Activated B cell treated with CpG ODN at 0.5 μM for 24 hours (primary cell): ENCODE measurements around the gene GALNT17. TPM values are rescaled to one million over a fixed set of nuclear protein-coding genes. Genes with fewer than 3 reads are reported as not detected.

ENCODE experiments used
- ATAC-seq: fragments of 200-7000 bp; cut with Tn5 transposase; one replicate; pipeline ENCODE4 v1.10.0; 2021; ENCODE audit warnings: low read depth, mild to moderate bottlenecking, moderate library complexity
- CTCF ChIA-PET: fragments of 350-600 bp; sonication (Branson Sonifier 250); formaldehyde crosslinking; loops from one replicate; lab custom pipeline; 2021; ENCODE audit warnings: antibody characterized with exemption; lab: Charles Lee
- POLR2A ChIA-PET: fragments of 350-600 bp; sonication (Branson Sonifier 250); formaldehyde crosslinking; loops from one replicate; lab custom pipeline; 2021; ENCODE audit warnings: antibody characterized with exemption; lab: Charles Lee
- DNase-seq: peaks from one replicate; pipeline ENCODE4 v3.0.0; 2022
- H3K27ac Mint-ChIP-seq: one replicate; pipeline ENCODE4 v1.8.0; 2020; ENCODE audit warnings: mixed read lengths
- H3K27me3 Mint-ChIP-seq: one replicate; pipeline ENCODE4 v1.8.0; 2021; ENCODE audit warnings: mixed read lengths
- H3K36me3 Mint-ChIP-seq: one replicate; pipeline ENCODE4 v1.8.0; 2021; ENCODE audit warnings: low read depth, mixed read lengths
- H3K4me1 Mint-ChIP-seq: one replicate; pipeline ENCODE4 v1.8.0; 2021; ENCODE audit warnings: mixed read lengths
- H3K4me3 Mint-ChIP-seq: one replicate; pipeline ENCODE4 v1.8.0; 2020; ENCODE audit warnings: mild to moderate bottlenecking, mixed read lengths
- H3K9me3 Mint-ChIP-seq: one replicate; pipeline ENCODE4 v1.8.0; 2020; ENCODE audit warnings: mixed read lengths
- CTCF ChIP-seq: fragments of 200-600 bp; IDR thresholded peaks from one replicate; pipeline ENCODE4 v1.8.0; 2022; ENCODE audit warnings: antibody characterized with exemption, mild to moderate bottlenecking
- intact Hi-C: fragments of 100-400 bp; cut with micrococcal nuclease; formaldehyde crosslinking; loops from one replicate; pipeline ENCODE4 v1.15.1; 2024
- total RNA-seq: library from RNA; stranded (reverse); gene quantifications from 2 replicates; pipeline ENCODE4 v1.2.3, GENCODE V29; 2022

The GALNT17 gene
- total RNA-seq, 1 donor from 2014 or later: not detected

DNA sequence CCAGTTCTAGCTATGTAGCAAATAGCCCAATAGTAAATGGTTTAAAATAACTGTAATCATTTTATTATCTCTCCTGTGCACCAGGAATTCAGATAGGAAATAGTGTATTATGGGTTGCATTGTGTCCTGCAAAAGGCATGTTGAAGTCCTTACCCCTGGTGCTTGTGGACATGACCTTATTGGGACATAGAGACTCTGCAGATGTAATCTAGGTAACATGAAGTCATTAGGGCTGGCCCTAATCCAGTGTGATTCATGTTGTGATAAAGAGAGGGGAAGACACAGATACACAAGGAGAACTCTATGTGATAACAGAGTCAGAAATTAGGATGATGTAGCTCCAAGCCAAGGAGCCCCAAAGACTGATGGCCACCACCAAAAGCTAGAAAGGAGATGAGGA, 462.8 kb downstream of the GALNT17 start:
- no peaks in the 10 kb centered on the region for H3K36me3 Mint-ChIP-seq
- H3K4me3 Mint-ChIP-seq: no peak overlapping the region
- H3K9me3 Mint-ChIP-seq: peaks cover 9% of the 10 kb centered on the region
- no peaks in the 10 kb centered on the region for H3K4me1 Mint-ChIP-seq
- ATAC-seq (no peak), DNase-seq (no peak)
- POLR2A ChIA-PET: no interaction called here
- no peak for TF ChIP-seq CTCF
- H3K27me3 Mint-ChIP-seq: no peaks in the 10 kb centered on the region
- no peak overlapping the region for H3K27ac Mint-ChIP-seq
- intact Hi-C loops: no loop called here
- CTCF ChIA-PET: no interaction called here

DNA sequence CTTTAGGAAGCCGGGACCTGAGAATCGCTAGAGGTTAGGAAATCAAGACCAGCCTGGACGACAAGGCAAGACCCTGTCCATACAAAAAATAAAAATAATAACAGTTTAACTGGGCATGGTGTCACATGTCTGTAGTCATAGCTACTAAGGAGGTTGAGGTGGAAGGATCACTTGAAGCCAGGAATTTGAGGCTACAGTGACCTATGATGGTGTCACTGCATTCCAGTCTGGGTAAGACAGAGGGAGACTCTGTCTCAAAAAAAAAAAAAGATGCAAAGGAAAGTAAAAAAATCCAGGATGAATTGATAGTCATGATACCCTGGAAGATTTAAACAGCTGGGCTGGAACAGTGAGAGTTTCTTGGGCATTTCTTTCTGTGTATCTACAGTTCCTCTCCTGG, 463.2 kb downstream of the GALNT17 start:
- no peak for TF ChIP-seq CTCF
- intact Hi-C loops: no loop called here
- peaks cover 13% of the 10 kb centered on the region for H3K9me3 Mint-ChIP-seq
- ATAC-seq (no peak), DNase-seq (no peak)
- no peaks in the 10 kb centered on the region for H3K27me3 Mint-ChIP-seq
- ChIA-PET POLR2A (no interaction called here), CTCF (no interaction called here)
- H3K4me1 Mint-ChIP-seq: no peaks in the 10 kb centered on the region
- H3K36me3 Mint-ChIP-seq: no peaks in the 10 kb centered on the region
- no peak overlapping the region for H3K4me3 Mint-ChIP-seq
- H3K27ac Mint-ChIP-seq: no peak overlapping the region

DNA sequence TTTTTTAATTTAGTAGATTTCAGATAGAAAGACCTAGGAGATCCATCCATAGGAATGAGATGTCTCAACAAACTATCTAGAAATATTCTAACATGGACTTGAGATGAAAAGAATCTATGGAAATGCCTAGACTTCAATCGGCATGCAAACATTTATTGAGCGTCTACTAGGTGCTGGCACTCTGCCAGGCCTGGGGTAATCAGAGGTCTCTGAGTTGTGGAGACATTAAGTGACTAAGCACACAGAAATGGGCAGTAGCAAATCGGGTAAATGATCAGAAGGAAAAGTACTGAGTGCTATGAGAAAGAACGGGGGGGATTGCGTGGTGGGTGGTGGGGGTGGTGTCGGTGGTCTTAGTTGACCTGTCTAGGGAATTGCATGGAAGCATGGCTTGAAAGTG, 466.6 kb downstream of the GALNT17 start:
- peaks cover 13% of the 10 kb centered on the region for H3K9me3 Mint-ChIP-seq
- no peak overlapping the region for H3K4me3 Mint-ChIP-seq
- H3K36me3 Mint-ChIP-seq: no peaks in the 10 kb centered on the region
- no peaks in the 10 kb centered on the region for H3K27me3 Mint-ChIP-seq
- no peak overlapping the region for H3K27ac Mint-ChIP-seq
- no peak for TF ChIP-seq CTCF
- intact Hi-C loops: no loop called here
- CTCF ChIA-PET: no interaction called here
- no peak for DNase-seq
- ATAC-seq: no peak
- POLR2A ChIA-PET: no interaction called here
- H3K4me1 Mint-ChIP-seq: no peaks in the 10 kb centered on the region

DNA sequence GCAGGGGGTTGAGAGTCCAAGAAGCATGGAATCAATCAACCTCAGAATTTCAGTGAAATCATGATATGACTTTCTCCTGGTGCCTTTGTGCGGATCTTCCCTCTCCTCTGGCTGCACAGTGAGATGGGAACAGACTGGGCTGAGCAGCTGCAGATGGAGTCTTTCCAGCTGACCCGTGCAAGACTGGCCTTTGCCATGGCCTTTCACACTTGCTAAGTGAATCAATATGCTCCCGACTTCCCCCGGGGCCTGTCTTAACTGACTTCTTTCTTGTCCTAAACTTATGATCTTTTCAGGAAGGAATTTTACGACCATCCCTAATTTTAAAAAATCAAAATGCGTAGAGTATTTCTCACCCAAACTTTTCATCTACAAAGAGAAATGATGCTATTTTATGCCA, 469.9 kb downstream of the GALNT17 start:
- no peaks in the 10 kb centered on the region for H3K27me3 Mint-ChIP-seq
- no peaks in the 10 kb centered on the region for H3K4me1 Mint-ChIP-seq
- CTCF ChIA-PET: no interaction called here
- no peak overlapping the region for H3K27ac Mint-ChIP-seq
- TF ChIP-seq CTCF: no peak
- intact Hi-C loops: no loop called here
- H3K36me3 Mint-ChIP-seq: no peaks in the 10 kb centered on the region
- no peak overlapping the region for H3K4me3 Mint-ChIP-seq
- POLR2A ChIA-PET: no interaction called here
- peaks cover 10% of the 10 kb centered on the region for H3K9me3 Mint-ChIP-seq
- ATAC-seq: no peak
- DNase-seq: no peak

GRCh38 chr7:71604818-71605414, 473.0 kb downstream of the GALNT17 start:
- Mint-ChIP-seq H3K4me3 (no peak overlapping the region), H3K4me1 (no peaks in the 10 kb centered on the region), H3K27me3 (no peaks in the 10 kb centered on the region), H3K27ac (no peak overlapping the region), H3K9me3 (peaks cover 17% of the 10 kb centered on the region), H3K36me3 (no peaks in the 10 kb centered on the region)
- ChIA-PET POLR2A (no interaction called here), CTCF (no interaction called here)
- intact Hi-C loops: no loop called here
- DNase-seq: no peak
- ATAC-seq: no peak
- TF ChIP-seq CTCF: no peak
